HFF-Myc (cell line): ENCODE measurements around the gene NRCAM.

Source experiments
- DNase-seq: peaks from one replicate; pipeline ENCODE4 v3.0.0-alpha.2; 2011; ENCODE audit warnings: low read depth; ENCODE audit errors: extremely low read depth
- H3K4me3 ChIP-seq: replicated peaks from 2 replicates; pipeline ENCODE4 v1.5.1; 2011; ENCODE audit warnings: low read depth, mild to moderate bottlenecking, control low read depth, low read length
- CTCF ChIP-seq: IDR thresholded peaks from 2 replicates; pipeline ENCODE4 v1.5.1; 2012; ENCODE audit warnings: mild to moderate bottlenecking, low read depth, low read length, control low read depth; ENCODE audit errors: missing control alignments

Gene NRCAM

GRCh38 chr7:108270385-108271015 is 185.7 kb downstream of the NRCAM start:
- TF ChIP-seq CTCF: no peak
- H3K4me3 ChIP-seq: no peak overlapping the region
- DNase-seq: no peak

GRCh38 chr7:108268200-108268820 is 187.9 kb downstream of the NRCAM start:
- no peak for TF ChIP-seq CTCF
- no peak overlapping the region for H3K4me3 ChIP-seq
- DNase-seq: no peak

- H3K4me3 ChIP-seq: no peak overlapping the region
- no peak for DNase-seq
- TF ChIP-seq CTCF: no peak
These were observed 188.6 kb downstream of the NRCAM start for GRCh38 chr7:108267615-108268014.

- DNase-seq: no peak
- TF ChIP-seq CTCF: no peak
- no peak overlapping the region for H3K4me3 ChIP-seq
These were observed 189.7 kb downstream of the NRCAM start for GRCh38 chr7:108266491-108266890.

GRCh38 chr7:108266035-108266434 is 190.2 kb downstream of the NRCAM start:
- DNase-seq: no peak
- no peak overlapping the region for H3K4me3 ChIP-seq

GRCh38 chr7:108265007-108265406 is 191.2 kb downstream of the NRCAM start:
- H3K4me3 ChIP-seq: no peak overlapping the region
- no peak for TF ChIP-seq CTCF
- no peak for DNase-seq

More at GRCh38 chr7:108266035-108266434, 190.2 kb downstream of the NRCAM start:
- no peak for TF ChIP-seq CTCF
